A549 (cell line): Measurements from ENCODE around the gene GLIS1. TPM values are rescaled to one million over a fixed set of nuclear protein-coding genes. Genes with fewer than 3 reads are reported as not detected.

Experiments used
- ATAC-seq, 2 experiments: fragments of 200-7000 bp in 1 of 2; fragments of >200 bp in 1 of 2; cut with Nextera tagmentation in 1 of 2; cut with Tn5 transposase in 1 of 2; 3 replicates each; pipeline versions ENCODE4 v1.8.0 to v1.9.1; 2018 to 2020; ENCODE audit warnings: mild to moderate bottlenecking in 1 of 2, moderate library complexity in 1 of 2
- CTCF ChIA-PET: fragments of 300-600 bp; sonication (Branson Sonifier 250); formaldehyde crosslinking; extraction: SDS; loops from one replicate; lab custom pipeline; 2021; ENCODE audit warnings: antibody characterized with exemption, inconsistent platforms; lab: Yijun Ruan, JAX
- POLR2A ChIA-PET: fragments of 350-600 bp; formaldehyde crosslinking; extraction: SDS; loops from one replicate; lab custom pipeline; 2021; ENCODE audit warnings: antibody characterized with exemption, inconsistent platforms; lab: Yijun Ruan, JAX
- DNase-seq, 2 experiments: peaks; one replicate each; pipeline versions ENCODE4 v3.0.0 to v3.0.0-alpha.2; 2011 to 2016; ENCODE audit warnings: low read depth in 1 of 2, low spot score in 1 of 2
- FAIRE-seq: peaks from 2 replicates; lab custom pipeline; 2011; peaks lifted over from hg19 to GRCh38; lab: Jason Lieb, UNC
- H3K27ac ChIP-seq, 2 experiments: fragments of >200 bp; sonication (Bioruptor Twin); formaldehyde crosslinking; 3 replicates each; pipeline ENCODE4 v1.5.1; 2016 to 2017
- H3K4me1 ChIP-seq: fragments of >200 bp; sonication (Bioruptor Twin); formaldehyde crosslinking; 3 replicates; pipeline ENCODE4 v1.6.1; 2016
- H3K4me2 ChIP-seq: fragments of >200 bp; sonication (Bioruptor Twin); formaldehyde crosslinking; 3 replicates; pipeline ENCODE4 v1.6.1; 2016
- H3K4me3 ChIP-seq: fragments of >200 bp; sonication (Bioruptor Twin); formaldehyde crosslinking; 3 replicates; pipeline ENCODE4 v1.5.1; 2016
- H3K9me3 ChIP-seq: fragments of >200 bp; sonication (Bioruptor Twin); formaldehyde crosslinking; 3 replicates; pipeline ENCODE4 v1.6.1; 2016
- CBX2 ChIP-seq: fragments of 200-600 bp; sonication (generic); IDR thresholded peaks from 2 replicates; pipeline ENCODE4 v1.6.1; 2016; ENCODE audit warnings: low read depth, mild to moderate bottlenecking, borderline replicate concordance
- CHD2 ChIP-seq: fragments of 150-350 bp; IDR thresholded peaks from 2 replicates; pipeline ENCODE4 v1.6.1; 2014; ENCODE audit warnings: low read length; ENCODE audit not compliant: partially characterized antibody
- E2F6 ChIP-seq: IDR thresholded peaks from 2 replicates; pipeline ENCODE4 v1.6.1; 2012; ENCODE audit warnings: low read depth, borderline replicate concordance
- EHF ChIP-seq: fragments of 250-450 bp; sonication (Bioruptor Pico); IDR thresholded peaks from 2 replicates; pipeline ENCODE4 v1.5.0; 2020; ENCODE audit warnings: mild to moderate bottlenecking
- ELK1 ChIP-seq: fragments of 150-350 bp; IDR thresholded peaks from 2 replicates; pipeline ENCODE4 v1.6.1; 2014; ENCODE audit warnings: low read depth, mild to moderate bottlenecking, low read length
- FOSB ChIP-seq: fragments of 250-450 bp; sonication (Bioruptor Pico); IDR thresholded peaks from 2 replicates; pipeline ENCODE4 v1.5.0; 2020; ENCODE audit warnings: mild to moderate bottlenecking, moderate library complexity
- FOXS1 ChIP-seq: fragments of 250-450 bp; sonication (Bioruptor Pico); IDR thresholded peaks from 2 replicates; pipeline ENCODE4 v1.5.0; 2020; ENCODE audit warnings: mild to moderate bottlenecking, moderate library complexity
- GATA3 ChIP-seq: IDR thresholded peaks from 2 replicates; pipeline ENCODE4 v1.6.1; 2012; ENCODE audit warnings: borderline replicate concordance
- MAFK ChIP-seq: fragments of 450-650 bp; IDR thresholded peaks from 2 replicates; pipeline ENCODE4 v1.6.1; 2014; ENCODE audit not compliant: partially characterized antibody
- MAX ChIP-seq: IDR thresholded peaks from 2 replicates; pipeline ENCODE4 v1.6.1; 2012
- MAZ ChIP-seq: fragments of 150-350 bp; IDR thresholded peaks from 2 replicates; pipeline ENCODE4 v1.6.1; 2014; ENCODE audit warnings: antibody characterized with exemption, low read depth, low read length, borderline replicate concordance
- MYC ChIP-seq: IDR thresholded peaks from 2 replicates; pipeline ENCODE4 v1.6.1; 2012; ENCODE audit warnings: mild to moderate bottlenecking, inconsistent platforms, low read length, improper control_type of control experiment, borderline replicate concordance
- PHF8 ChIP-seq: fragments of 200-600 bp; sonication (generic); IDR thresholded peaks from 2 replicates; pipeline ENCODE4 v1.6.1; 2016; ENCODE audit warnings: low read depth, mild to moderate bottlenecking, antibody characterized with exemption, moderate library complexity, borderline replicate concordance
- POLR2AphosphoS2 ChIP-seq: conservative IDR thresholded peaks from 2 replicates; pipeline ENCODE4 v1.6.1; 2012; ENCODE audit warnings: low read length, improper control_type of control experiment, inconsistent platforms
- RFX5 ChIP-seq: fragments of 450-650 bp; IDR thresholded peaks from 2 replicates; pipeline ENCODE4 v1.7.1; 2014; ENCODE audit warnings: antibody characterized with exemption, mild to moderate bottlenecking, moderate library complexity
- RNF2 ChIP-seq: fragments of 200-600 bp; sonication (generic); IDR thresholded peaks from 2 replicates; pipeline ENCODE4 v1.6.1; 2016; ENCODE audit warnings: low read depth, mild to moderate bottlenecking, antibody characterized with exemption, moderate library complexity, borderline replicate concordance
- SREBF2 ChIP-seq: fragments of 450-650 bp; IDR thresholded peaks from 2 replicates; pipeline ENCODE4 v1.6.1; 2014; ENCODE audit warnings: mild to moderate bottlenecking, moderate library complexity
- ZC3H11A ChIP-seq: fragments of 450-650 bp; IDR thresholded peaks from 2 replicates; pipeline ENCODE4 v1.6.1; 2014; ENCODE audit warnings: antibody characterized with exemption, mild to moderate bottlenecking
- ZNF302 ChIP-seq: fragments of 250-450 bp; sonication (Bioruptor Pico); IDR thresholded peaks from 2 replicates; pipeline ENCODE4 v1.9.0; 2021; ENCODE audit warnings: inconsistent platforms, mild to moderate bottlenecking, moderate library complexity
- WGBS: methylation state at CpG from one replicate; pipeline ENCODE4 v1.1.6; 2017; ENCODE audit errors: missing lambda C conversion rate; 5-methylcytosine and 5-hydroxymethylcytosine counted together
- polyA plus RNA-seq, 4 experiments: library from polyadenylated mRNA; depleted of rRNA in 3 of 4; stranded (reverse); fragments of >200 nt; fragmentation: RNase III in 1 of 4; extraction: RNeasy Plus Mini Kit Qiagen cat#74134 plus additional on column Dnase treatment in 1 of 4; gene quantifications; 2 replicates in 3 of 4; 3 replicates in 1 of 4; pipeline ENCODE4 v1.2.3, GENCODE V29; 2011 to 2017
- TF ChIP-seq, protein P1 (sequence below): fragments of 250-450 bp; sonication (Bioruptor Pico); IDR thresholded peaks from 2 replicates; pipeline ENCODE4 v1.5.0; 2021; ENCODE audit warnings: mild to moderate bottlenecking, moderate library complexity, borderline replicate concordance
- TF ChIP-seq, protein P2 (sequence below): fragments of 450-650 bp; IDR thresholded peaks from 2 replicates; pipeline ENCODE4 v1.6.1; 2014; ENCODE audit warnings: antibody characterized with exemption

The GLIS1 gene
- polyA plus RNA-seq, 2 of the 4 experiments (the other 2 are of a cell fraction), result 0.04 TPM; not detected in 1

DNA sequence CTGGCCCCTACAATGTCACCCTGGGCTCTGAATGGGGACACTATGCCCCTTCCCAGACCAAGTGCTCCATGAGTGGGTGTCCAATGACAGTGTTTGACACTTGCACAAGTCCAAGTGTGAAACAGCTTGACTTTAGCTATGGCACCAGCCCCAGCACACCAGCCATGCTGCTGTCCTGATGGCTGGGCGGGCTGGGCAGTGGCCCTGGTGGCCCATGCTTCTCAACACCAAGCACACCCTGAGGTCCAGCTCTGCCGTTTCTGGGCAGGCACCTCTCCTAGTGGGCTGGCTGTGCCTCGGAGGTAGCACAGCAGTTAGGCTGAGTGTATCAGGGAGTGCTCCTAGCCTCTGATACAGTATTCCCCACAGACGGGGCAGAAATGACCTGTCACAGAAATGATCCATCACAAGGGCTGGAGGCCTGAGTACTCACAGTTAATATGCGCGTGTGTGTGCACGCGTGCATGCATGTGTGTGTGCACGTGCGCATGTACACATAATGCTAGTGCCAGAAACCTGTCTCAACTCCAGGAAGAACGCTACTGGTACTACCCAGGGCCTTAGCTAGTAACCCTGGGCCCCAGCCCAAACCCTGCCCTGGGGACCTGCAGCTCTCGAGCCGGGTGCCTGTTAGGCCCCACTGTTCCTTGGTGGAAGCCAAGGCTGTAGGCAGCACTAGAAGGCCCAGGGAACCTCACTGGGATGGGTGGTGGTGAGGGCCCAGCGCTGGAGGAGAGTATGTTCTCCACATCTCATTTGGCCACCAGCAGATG is 145.8 kb downstream of the GLIS1 start (continued):
- no peak for TF ChIP-seq RFX5
- no peak for TF ChIP-seq POLR2AphosphoS2
- TF ChIP-seq MAFK, result no peak

GRCh38 chr1:53592521-53592982 is 146.4 kb downstream of the GLIS1 start:
- Histone ChIP-seq H3K27ac (no peak overlapping the region), H3K4me1 (no peaks in the 10 kb centered on the region), H3K4me3 (no peak overlapping the region), H3K9me3 (no peaks in the 10 kb centered on the region), H3K4me2 (no peak overlapping the region)
- ATAC-seq, result peak in 1 of 2 experiments; percentile 44; a peak in 2 of 6 replicates
- WGBS, result 13% methylated on average over 1 of the region's 6 CpGs
- DNase-seq, result peak in 1 of 2 experiments; percentile 10
- TF ChIP-seq RFX5 (no peak), PHF8 (no peak), ZC3H11A (no peak), MYC (no peak), SREBF2 (no peak)
- FAIRE-seq, result no peak
- ChIA-PET CTCF (interaction anchor here (1.2 to 1.5 kb wide), 2 partner anchors 10 to 12 kb away, joined by 3 to 5 read pairs; no protein-coding TSS in a partner anchor), POLR2A (no interaction called here)

GRCh38 chr1:53591924-53592323 is 147.0 kb downstream of the GLIS1 start:
- 40% methylated on average over 1 of the region's 4 CpGs for WGBS
- FAIRE-seq (no peak), DNase-seq (no peak)
- TF ChIP-seq, protein P1, sequence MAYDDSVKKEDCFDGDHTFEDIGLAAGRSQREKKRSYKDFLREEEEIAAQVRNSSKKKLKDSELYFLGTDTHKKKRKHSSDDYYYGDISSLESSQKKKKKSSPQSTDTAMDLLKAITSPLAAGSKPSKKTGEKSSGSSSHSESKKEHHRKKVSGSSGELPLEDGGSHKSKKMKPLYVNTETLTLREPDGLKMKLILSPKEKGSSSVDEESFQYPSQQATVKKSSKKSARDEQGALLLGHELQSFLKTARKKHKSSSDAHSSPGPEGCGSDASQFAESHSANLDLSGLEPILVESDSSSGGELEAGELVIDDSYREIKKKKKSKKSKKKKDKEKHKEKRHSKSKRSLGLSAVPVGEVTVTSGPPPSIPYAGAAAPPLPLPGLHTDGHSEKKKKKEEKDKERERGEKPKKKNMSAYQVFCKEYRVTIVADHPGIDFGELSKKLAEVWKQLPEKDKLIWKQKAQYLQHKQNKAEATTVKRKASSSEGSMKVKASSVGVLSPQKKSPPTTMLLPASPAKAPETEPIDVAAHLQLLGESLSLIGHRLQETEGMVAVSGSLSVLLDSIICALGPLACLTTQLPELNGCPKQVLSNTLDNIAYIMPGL (CRISPR knock-in tag), result no peak
- TF ChIP-seq RNF2, result no peak
- TF ChIP-seq EHF (CRISPR knock-in tag), result no peak
- no peak for TF ChIP-seq MAZ
- TF ChIP-seq ZNF302 (CRISPR knock-in tag), result no peak
- TF ChIP-seq E2F6, result no peak
- no peak for TF ChIP-seq FOSB
- TF ChIP-seq MAX, result no peak
- TF ChIP-seq SREBF2, result no peak
- no peak for TF ChIP-seq GATA3
- TF ChIP-seq, protein P2, sequence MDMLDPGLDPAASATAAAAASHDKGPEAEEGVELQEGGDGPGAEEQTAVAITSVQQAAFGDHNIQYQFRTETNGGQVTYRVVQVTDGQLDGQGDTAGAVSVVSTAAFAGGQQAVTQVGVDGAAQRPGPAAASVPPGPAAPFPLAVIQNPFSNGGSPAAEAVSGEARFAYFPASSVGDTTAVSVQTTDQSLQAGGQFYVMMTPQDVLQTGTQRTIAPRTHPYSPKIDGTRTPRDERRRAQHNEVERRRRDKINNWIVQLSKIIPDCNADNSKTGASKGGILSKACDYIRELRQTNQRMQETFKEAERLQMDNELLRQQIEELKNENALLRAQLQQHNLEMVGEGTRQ, result no peak
- no peak for TF ChIP-seq RFX5
- no peak for TF ChIP-seq POLR2AphosphoS2
- TF ChIP-seq FOXS1 (CRISPR knock-in tag), result no peak
- no peak for TF ChIP-seq CHD2
- no peak for TF ChIP-seq CBX2
- TF ChIP-seq ELK1, result no peak
- TF ChIP-seq, all 56 proteins: peak for 0
- Histone ChIP-seq H3K4me1 (no peaks in the 10 kb centered on the region), H3K4me3 (no peak overlapping the region), H3K27ac (no peak overlapping the region), H3K4me2 (no peak overlapping the region), H3K9me3 (no peaks in the 10 kb centered on the region)
- CTCF ChIA-PET, result interaction anchor here (0.9 to 1.5 kb wide), 2 partner anchors 9 to 90 kb away, joined by 3 to 5 read pairs; no protein-coding TSS in a partner anchor
- ATAC-seq, result no peak
- POLR2A ChIA-PET, result no interaction called here
